Measurements from ENCODE around the gene P3H2. TPM values are rescaled to one million over a fixed set of nuclear protein-coding genes. Genes with fewer than 3 reads are reported as not detected.

Gene P3H2
- total and polyA plus RNA-seq, 9 of the 15 experiments (the other 6 are each of a cell fraction or from before 2014, with no cell fraction given) = 0.04 to 0.26 (median 0.22) TPM; not detected in 6

- TF ChIP-seq ZNF518B (CRISPR knock-in tag; IDR thresholded peaks at IDR 0.05) = no peak
- TF ChIP-seq RFX5 (IDR thresholded peaks at IDR 0.05; ENCODE audit: low read depth, low read length) = no peak
- no peak for TF ChIP-seq ZBTB8A (IDR thresholded peaks at IDR 0.05; ENCODE audit: partially characterized antibody)
- TF ChIP-seq ZNF551 (CRISPR knock-in tag; IDR thresholded peaks at IDR 0.05) = no peak
- no peak for TF ChIP-seq FOS (IDR thresholded peaks at IDR 0.05; ENCODE audit: extremely low read depth, insufficient read length)
- no peak for TF ChIP-seq ARHGAP35 (IDR thresholded peaks at IDR 0.05; ENCODE audit: partially characterized antibody)
- TF ChIP-seq EHMT2 (IDR thresholded peaks at IDR 0.05) = no peak
Measured at GRCh38 chr3:189999718-190000117, 121.0 kb downstream of the P3H2 start (continued).

DNA sequence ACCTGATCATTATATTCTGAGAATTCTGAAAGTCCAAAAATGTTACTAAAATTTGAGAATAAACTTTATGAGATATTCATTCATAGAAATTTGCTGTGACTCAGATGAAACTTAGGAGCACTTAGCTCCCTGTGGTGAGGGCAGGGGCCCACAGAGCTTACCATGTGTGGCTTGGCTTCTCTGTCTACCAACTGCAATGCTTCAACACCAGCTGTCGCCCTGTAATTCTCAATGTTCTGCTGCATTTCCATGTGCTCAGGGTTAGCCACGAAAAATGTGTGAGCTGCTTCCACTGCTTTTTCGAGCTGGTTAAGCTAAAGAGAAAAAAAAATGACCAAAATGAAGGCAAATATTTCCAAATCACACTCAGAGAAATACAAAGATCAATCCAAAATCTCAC, 125.6 kb downstream of the P3H2 start:
- H3K79me2 ChIP-seq (ENCODE audit: control insufficient read depth, insufficient read depth, low read length) = no peaks in the 10 kb centered on the region
- ATAC-seq (no peak), DNase-seq (ENCODE audit: extremely low read depth in 1 of 4, low spot score in 3 of 4) (no peak), FAIRE-seq (no peak)
- BruUV-seq (replicated peaks) = no TSS peak
- no peak overlapping the region for H2AFZ ChIP-seq (ENCODE audit: low read depth, low read length)
- H3K4me1 ChIP-seq (replicated peaks in 1 of 2; ENCODE audit: control insufficient read depth in 2 of 2, insufficient read depth in 2 of 2, low read length in 2 of 2) = no peaks in the 10 kb centered on the region
- no peaks in the 10 kb centered on the region for H3K27me3 ChIP-seq (ENCODE audit: control insufficient read depth in 2 of 2, insufficient read depth in 2 of 2, low read length in 2 of 2)
- in situ Hi-C loops (cut with MboI) = no loop called here
- H3K9me1 ChIP-seq (ENCODE audit: control insufficient read depth, insufficient read depth, low read length) = no peaks in the 10 kb centered on the region
- no peaks in the 10 kb centered on the region for H3K9me3 ChIP-seq (replicated peaks; ENCODE audit: control insufficient read depth, insufficient read depth, low read depth, low read length)
- WGBS (ENCODE audit: insufficient coverage, low coverage, missing lambda C conversion rate) = 2% methylated on average over 3 of the region's 3 CpGs
- H3K4me3 ChIP-seq = no peak overlapping the region
- TF ChIP-seq POLR2B (IDR thresholded peaks at IDR 0.05; ENCODE audit: low read depth, partially characterized antibody) = no peak
- TF ChIP-seq HDGF (IDR thresholded peaks at IDR 0.05) = no peak
- TF ChIP-seq ZNF780A (CRISPR knock-in tag; IDR thresholded peaks at IDR 0.05) = no peak
- TF ChIP-seq ZNF551 (CRISPR knock-in tag; IDR thresholded peaks at IDR 0.05) = no peak
- no peak for TF ChIP-seq FOXP1 (CRISPR knock-in tag; IDR thresholded peaks at IDR 0.05)
- no peak for TF ChIP-seq HMGN3 (IDR thresholded peaks at IDR 0.05; ENCODE audit: borderline replicate concordance, extremely low read depth, insufficient read length, low read depth, low read length)
- TF ChIP-seq CBFB (CRISPR knock-in tag; IDR thresholded peaks at IDR 0.05) = no peak
- no peak for TF ChIP-seq MECOM (CRISPR knock-in tag; IDR thresholded peaks at IDR 0.05)
- no peak for TF ChIP-seq ZNF699 (CRISPR knock-in tag; IDR thresholded peaks at IDR 0.05; ENCODE audit: insufficient replicate concordance)
- no peak for TF ChIP-seq ZC3H4 (CRISPR knock-in tag; IDR thresholded peaks at IDR 0.05; ENCODE audit: borderline replicate concordance)
- no peak for TF ChIP-seq HOXB6 (CRISPR knock-in tag; IDR thresholded peaks at IDR 0.05; ENCODE audit: borderline replicate concordance)
- no peak for TF ChIP-seq SETDB1 (IDR thresholded peaks at IDR 0.05; ENCODE audit: low read length)
- TF ChIP-seq RFX7 (CRISPR knock-in tag; IDR thresholded peaks at IDR 0.05) = no peak
- no peaks in the 10 kb centered on the region for H3K36me3 ChIP-seq (ENCODE audit: control insufficient read depth, insufficient read depth, low read length)
- intact Hi-C loops (cut with micrococcal nuclease) = no loop called here
- no peak overlapping the region for H3K27ac ChIP-seq (ENCODE audit: extremely low read depth, low read depth, low read length)
- H3K4me2 ChIP-seq (ENCODE audit: insufficient read depth, low read length) = no peak overlapping the region
- POLR2A ChIA-PET = no interaction called here
- no peaks in the 10 kb centered on the region for H4K20me1 ChIP-seq (replicated peaks; ENCODE audit: control insufficient read depth, insufficient read depth, low read length)
- no peak overlapping the region for H3K9ac ChIP-seq (ENCODE audit: insufficient read depth in 1 of 2, low read depth in 2 of 2, low read length in 2 of 2)
- CTCF ChIA-PET (ENCODE audit: low intra/inter-chr PET ratio) = no interaction called here
